ENCODE results near the gene RBBP8NL.
"Not testable (repeated sequence)": the region's sequence is repeated elsewhere in the genome, so short reads cannot be mapped to it uniquely, and the experiment has no call there.

RBBP8NL gene

DNA sequence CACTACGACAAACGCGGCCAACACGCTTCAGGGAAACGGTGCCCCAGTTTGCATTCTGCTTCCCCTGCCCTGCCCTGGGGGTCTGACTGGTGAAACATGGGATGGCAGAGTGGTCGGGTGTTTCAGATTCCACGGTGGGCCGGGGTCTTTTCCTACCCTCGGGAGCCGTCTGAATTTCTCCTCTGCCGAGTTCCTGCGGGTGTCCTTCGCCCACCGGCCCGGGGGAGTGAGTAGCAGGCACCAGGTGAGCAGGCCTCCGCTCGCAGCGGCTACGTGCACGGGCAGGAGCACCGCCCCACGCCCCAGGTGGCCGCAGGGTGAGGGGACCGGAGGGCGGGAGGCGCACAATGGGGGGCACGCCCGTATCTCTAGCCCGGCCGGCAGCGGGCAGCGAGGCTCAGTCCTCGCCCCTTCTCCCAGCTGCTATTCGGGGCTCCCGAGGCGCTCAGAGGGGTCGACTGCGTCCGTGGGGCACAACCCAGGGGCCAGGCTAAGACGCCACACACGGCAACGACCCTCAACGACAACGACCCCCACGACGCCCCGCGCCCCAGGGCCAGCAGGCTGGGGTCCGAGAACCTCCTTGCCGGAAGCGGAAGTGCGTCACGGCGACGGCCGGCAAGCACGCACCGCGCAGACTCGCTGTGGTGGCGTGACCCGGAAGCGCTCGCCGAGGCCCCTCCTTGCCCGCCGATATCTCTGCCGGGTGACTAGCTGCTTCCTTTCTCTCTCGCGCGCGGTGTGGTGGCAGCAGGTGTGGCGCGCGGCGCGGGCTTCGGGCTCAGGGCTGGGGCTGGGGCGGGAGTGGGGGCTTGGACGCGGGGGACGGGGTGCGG lies 40.7 kb downstream of the RBBP8NL start, which contains the start of gene RPS21:
TSS of gene RPS21 (plus strand) at position 721 of the 836 bp plus-strand sequence. CDS start 236 bp downstream, outside the sequence.
- in situ Hi-C loops (cut with MboI; ENCODE audit: low sequenced_read_pairs), result no loop called here

DNA sequence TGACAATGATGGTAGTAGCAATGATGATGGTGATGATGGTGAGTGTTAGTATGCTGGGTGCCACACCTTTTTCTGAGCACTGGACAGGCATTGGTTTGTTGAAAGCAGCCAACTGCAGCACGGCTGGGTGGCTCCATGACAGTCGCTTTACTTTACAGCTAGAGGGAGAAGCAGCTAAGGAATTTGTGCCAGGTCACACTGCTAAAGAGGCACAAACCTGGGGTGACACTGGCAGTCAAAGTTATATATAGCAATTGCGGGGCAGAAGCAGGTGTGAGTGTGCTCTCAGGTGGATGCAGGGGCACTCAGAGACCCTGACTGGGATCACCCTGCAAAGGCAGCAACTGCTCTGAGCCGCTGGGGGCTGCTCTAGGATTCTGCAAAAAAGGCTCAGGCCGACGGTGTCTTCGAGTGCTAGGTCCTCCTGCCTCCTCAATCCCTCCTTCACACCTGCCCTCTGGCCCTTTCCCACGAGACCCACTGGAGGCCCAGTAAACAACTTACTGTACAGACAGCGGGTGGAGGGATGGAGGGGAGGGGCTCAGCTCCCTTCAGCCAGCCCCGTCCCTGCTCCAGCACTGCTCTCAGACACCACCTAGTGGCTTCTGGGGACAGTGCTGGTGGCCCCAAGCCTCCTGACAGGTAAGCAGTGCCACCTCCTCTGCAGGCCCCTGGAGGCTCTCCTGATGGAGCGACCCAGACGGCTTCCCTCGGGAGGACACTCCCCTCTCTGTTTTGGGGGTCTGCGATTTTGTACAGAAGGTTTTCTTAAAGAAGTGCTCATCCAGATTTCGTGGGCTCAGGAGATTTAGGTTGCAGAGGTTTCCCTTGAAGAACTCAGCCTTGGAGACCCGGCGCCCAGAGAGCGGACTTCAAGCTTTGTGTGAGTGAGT lies 44.8 kb downstream of the RBBP8NL start:
- in situ Hi-C loops (cut with MboI; ENCODE audit: low sequenced_read_pairs), result no loop called here

DNA sequence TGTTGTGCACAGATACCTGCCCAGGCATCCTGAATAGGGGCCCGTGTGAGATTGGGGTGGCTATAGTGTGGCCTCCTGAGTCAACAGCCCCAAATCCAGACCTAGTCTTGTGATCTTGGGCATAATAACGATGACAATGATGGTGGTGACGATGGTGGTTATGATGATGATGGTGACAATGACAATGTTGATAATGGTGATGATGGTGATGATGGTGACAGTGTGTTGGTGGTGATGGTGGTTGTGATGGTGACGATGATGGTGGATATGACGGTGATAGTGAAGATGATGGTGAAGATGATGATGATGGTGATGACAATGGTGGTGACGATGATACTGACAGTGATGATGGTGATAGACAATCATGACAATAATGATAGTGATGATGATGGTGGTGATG lies 45.5 kb downstream of the RBBP8NL start:
- in situ Hi-C loops (cut with MboI; ENCODE audit: low sequenced_read_pairs), result no loop called here

DNA sequence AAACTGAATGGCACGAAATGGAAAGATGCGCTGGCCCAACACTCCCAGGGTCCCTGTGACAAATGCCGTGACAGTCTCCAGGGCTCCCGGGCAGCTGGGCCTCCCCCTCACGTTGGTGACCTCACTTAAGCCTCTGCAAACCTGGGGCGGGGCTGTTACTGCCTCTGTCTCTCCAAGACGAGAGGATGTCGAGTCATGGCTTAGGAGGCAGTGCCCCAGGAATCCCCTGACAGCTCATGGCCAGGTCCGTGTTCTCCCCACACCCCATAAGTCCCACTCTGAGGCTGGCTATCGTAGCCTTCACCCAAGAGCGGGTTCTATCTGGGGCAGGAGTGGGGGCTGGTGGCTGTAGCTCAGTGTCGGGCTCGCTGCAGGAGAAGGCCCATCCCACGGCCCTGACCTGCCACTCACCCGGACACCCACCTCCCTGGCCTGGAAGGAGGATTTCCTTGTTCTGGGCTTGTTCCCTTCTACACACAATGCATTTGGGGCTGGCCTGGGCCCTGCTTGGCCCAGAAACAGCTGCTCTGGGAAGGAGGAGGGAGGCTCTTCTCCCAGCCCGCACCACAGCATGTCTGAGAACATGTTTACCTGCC lies 46.0 kb downstream of the RBBP8NL start:
- in situ Hi-C loops (cut with MboI; ENCODE audit: low sequenced_read_pairs), result no loop called here

GRCh38 chr20:62378215-62378614 lies 49.1 kb downstream of the RBBP8NL start:
- in situ Hi-C loops (cut with MboI; ENCODE audit: low sequenced_read_pairs), result no loop called here

DNA sequence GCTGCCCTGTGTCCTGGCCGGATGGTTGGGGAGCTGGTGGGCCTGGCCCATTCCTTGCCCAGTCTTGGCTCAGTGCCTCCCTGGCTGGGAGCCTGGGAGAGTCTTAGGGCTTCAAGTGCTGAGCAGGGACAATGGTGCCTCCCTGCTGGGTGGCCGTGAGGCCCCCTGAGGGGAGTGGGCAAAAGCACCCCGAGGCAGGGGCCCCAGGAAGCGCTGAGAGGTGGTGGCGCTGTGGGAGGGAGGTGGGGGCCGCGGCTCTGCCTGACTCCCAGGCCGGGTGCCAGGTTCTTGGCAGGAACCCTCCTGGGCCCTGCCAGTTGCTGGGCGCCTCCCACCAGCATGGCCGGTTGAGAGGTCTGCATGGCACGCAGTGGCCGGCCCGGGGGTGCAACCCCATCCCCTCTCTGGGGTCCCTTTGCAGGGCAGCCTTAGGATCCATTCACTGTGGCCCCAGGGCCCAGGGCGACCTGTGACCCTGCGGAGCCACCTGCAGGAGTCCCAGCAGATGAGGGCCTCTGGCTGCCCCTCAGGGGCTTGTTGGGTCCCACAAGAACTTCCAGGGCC lies 49.6 kb downstream of the RBBP8NL start:
- in situ Hi-C loops (cut with MboI; ENCODE audit: low sequenced_read_pairs), result no loop called here

- in situ Hi-C loops (cut with MboI; ENCODE audit: low sequenced_read_pairs), result no loop called here
Measured at GRCh38 chr20:62377064-62377461, 50.3 kb downstream of the RBBP8NL start.

- in situ Hi-C loops (cut with MboI; ENCODE audit: low sequenced_read_pairs), result no loop called here
Measured at GRCh38 chr20:62376112-62377063, 51.0 kb downstream of the RBBP8NL start.

GRCh38 chr20:62374331-62375152 lies 52.8 kb downstream of the RBBP8NL start:
- in situ Hi-C loops (cut with MboI; ENCODE audit: low sequenced_read_pairs), result no loop called here

- in situ Hi-C loops (cut with MboI; ENCODE audit: low sequenced_read_pairs), result not testable (repeated sequence)
Measured at GRCh38 chr20:62373631-62374179, 53.6 kb downstream of the RBBP8NL start.

- in situ Hi-C loops (cut with MboI; ENCODE audit: low sequenced_read_pairs), result no loop called here
Measured at GRCh38 chr20:62372042-62372993, 55.0 kb downstream of the RBBP8NL start.

- in situ Hi-C loops (cut with MboI; ENCODE audit: low sequenced_read_pairs), result no loop called here
Measured at GRCh38 chr20:62371588-62372041, 55.7 kb downstream of the RBBP8NL start.

- in situ Hi-C loops (cut with MboI; ENCODE audit: low sequenced_read_pairs), result no loop called here
Measured at GRCh38 chr20:62370807-62371587, 56.3 kb downstream of the RBBP8NL start.

DNA sequence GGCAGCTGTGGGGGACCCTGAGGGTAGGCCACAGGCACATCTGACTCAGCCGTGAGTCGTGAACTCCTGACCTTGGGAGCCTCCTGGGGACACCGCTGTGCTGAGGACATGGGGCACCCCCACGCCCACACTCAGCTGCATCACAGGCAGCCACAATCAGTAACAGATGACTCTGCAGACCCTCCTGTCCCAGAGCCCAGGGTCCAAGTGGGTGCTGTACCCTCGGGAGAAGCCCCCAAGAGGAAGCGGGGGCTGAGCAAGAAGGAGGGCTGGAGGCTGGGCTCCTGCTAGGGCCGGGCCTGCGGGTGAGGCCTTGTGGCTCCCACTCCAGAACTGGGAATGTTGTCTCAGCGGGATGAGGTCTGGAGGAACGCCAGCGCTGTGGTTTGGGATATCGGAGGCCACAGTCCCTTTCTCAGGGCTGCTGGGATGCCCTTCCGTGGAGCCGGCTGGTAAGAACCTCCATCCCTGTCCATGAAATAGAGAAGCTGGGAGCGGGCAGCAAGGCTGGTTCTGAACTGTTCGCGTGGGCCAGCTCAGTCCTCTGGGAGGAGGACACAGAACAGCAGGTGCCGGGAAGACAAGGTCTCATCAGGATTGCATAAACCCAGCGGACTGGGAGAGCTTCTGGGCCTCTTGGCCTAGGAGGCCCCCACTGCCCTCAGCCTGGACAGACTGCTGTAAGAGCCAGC lies 57.1 kb downstream of the RBBP8NL start:
- in situ Hi-C loops (cut with MboI; ENCODE audit: low sequenced_read_pairs), result no loop called here

DNA sequence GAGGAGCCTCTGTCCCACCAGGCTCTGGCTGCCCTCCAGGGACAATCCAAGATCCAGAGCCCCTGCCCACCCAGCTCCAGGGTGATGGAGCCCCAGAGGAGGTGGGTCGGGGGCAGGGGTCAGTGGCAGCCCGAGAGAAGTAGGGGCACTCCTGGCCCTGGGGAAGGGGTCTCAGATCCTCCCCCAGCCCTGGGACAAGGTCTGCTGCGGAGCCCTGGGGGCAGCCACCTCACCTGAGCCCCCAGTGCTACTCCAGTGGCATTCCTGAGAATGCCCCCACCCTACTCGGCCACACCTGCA lies 57.6 kb downstream of the RBBP8NL start:
- in situ Hi-C loops (cut with MboI; ENCODE audit: low sequenced_read_pairs), result no loop called here

Data from HL-60/S4 (cell line).